HG02642 (cell line): Measurements from ENCODE around the gene COL6A3.
"Not testable (repeated sequence)": the region's sequence is repeated elsewhere in the genome, so short reads cannot be mapped to it uniquely, and the experiment has no call there.

Experiments used
- ATAC-seq: cut with Tn5 transposase; IDR thresholded peaks from one replicate; pipeline ENCODE4 v1.9.1; 2021; ENCODE audit warnings: mild to moderate bottlenecking; ENCODE audit not compliant: unreplicated experiment, poor library complexity

COL6A3 gene

DNA sequence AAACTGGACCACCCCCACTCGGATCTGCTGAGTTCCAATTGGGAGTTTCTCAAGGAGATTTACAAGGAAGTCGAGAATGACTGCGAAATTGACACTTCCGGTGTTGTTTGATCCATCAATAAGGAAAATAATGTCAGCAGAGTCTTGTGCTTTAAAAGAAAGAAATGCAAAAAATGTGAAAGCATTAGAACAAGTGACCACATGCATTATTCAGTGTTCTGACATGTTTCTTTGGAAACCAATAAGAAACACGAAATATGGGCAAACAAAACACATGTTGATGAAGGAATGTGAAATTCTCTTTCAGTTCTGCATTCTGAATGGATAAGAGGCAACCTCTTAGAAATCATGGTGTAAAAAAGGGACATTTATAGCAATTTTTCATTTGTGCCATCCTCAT, 25.9 kb downstream of the COL6A3 start:
- no peak for ATAC-seq

- no peak for ATAC-seq
Measured at GRCh38 chr2:237384672-237385020, 29.3 kb downstream of the COL6A3 start.

DNA sequence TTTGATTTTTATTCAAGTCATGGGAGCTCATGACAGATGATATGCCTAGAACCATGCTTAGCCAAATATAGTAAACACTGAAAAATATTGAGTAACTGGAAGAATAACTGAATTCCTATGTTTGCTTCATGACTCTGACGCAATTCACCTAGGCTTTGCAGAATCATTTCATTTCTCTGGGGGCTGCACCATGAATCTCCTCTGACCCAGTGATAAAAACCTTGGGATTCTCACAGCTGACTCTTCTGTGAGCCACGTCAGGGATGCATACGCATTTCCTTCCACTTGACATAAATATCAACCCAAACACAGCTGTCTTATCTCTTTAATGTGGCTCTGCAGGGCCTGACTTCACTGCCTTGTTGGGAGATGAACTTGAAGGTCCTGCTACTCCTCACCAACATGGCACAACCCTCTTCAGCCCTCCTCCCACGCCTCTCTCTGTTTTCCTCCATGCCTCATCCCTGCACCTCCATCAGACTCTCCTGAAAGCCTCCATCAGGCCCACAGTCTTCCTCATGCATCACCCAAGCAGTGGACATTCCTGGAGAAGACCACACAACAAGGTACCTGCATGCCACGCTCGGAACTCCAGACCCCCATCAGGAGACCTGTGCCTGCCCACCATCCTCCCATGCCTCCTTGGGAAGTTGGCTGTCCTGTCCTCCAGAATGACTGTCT, 29.8 kb downstream of the COL6A3 start:
- ATAC-seq: no peak

DNA sequence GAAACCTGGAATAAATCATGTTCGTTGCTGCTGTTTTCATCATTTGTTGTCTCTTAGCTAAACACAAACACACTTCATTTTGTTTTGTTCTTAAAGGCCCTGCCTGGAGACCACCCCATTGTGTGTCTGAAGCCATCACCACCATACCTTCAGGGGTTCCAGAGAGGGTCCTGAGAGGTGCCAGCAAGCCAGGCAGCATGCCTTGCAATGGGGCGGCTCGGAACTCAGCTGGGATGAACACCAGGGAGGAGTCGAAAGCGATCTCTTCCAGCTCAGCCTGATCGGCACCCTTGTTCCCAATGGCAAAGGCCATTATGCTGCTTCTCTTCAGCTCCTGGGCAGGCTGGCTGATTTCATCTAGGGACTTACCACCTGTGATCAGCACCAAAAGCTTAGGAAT, 33.2 kb downstream of the COL6A3 start:
- ATAC-seq: no peak

DNA sequence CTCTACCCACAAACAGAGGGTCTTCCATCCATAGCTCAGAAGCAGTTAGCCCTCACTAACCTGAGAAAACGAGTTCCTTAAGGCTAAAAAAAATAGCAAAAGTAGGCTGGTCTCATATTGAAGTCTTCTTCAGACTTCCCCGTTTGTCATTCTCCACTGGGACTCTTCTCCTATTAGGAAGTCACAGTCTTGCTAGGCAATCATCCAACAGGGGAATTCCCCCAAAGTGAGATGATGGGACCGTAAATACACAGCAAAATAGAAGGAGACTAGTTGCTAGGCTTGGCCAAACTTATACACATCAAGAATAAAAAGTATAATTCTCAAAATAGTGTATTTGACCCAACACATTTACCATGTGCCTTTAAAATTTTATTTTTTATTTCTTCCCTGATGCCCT, 34.3 kb downstream of the COL6A3 start:
- no peak for ATAC-seq

GRCh38 chr2:237378650-237379049, 35.3 kb downstream of the COL6A3 start:
- ATAC-seq: no peak

- no peak for ATAC-seq
Measured at GRCh38 chr2:237374284-237375060, 39.5 kb downstream of the COL6A3 start.

GRCh38 chr2:237371856-237372255, 42.1 kb downstream of the COL6A3 start:
- ATAC-seq: no peak

DNA sequence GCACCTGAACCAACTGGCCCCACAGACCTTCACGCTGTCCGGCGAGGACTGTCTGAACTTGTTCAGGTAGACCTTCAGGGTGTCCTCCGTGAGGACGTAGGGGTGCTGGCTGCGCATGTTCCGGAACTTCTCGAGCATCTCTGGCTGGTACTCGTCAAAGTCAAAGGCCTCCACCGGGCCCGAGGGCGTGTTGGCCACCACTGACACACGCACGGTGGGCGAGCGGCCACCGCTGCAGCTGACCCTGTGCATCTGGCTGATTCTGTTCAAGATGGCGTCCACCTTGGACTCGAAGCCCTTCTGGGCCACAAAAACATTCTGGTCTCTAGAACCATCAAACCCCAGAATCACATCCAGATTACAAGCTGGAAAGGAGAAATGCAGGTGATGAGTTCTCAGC, 48.3 kb downstream of the COL6A3 start:
- no peak for ATAC-seq

GRCh38 chr2:237364655-237365054, 49.3 kb downstream of the COL6A3 start:
- no peak for ATAC-seq

GRCh38 chr2:237361194-237362004, 52.6 kb downstream of the COL6A3 start:
- no peak for ATAC-seq

DNA sequence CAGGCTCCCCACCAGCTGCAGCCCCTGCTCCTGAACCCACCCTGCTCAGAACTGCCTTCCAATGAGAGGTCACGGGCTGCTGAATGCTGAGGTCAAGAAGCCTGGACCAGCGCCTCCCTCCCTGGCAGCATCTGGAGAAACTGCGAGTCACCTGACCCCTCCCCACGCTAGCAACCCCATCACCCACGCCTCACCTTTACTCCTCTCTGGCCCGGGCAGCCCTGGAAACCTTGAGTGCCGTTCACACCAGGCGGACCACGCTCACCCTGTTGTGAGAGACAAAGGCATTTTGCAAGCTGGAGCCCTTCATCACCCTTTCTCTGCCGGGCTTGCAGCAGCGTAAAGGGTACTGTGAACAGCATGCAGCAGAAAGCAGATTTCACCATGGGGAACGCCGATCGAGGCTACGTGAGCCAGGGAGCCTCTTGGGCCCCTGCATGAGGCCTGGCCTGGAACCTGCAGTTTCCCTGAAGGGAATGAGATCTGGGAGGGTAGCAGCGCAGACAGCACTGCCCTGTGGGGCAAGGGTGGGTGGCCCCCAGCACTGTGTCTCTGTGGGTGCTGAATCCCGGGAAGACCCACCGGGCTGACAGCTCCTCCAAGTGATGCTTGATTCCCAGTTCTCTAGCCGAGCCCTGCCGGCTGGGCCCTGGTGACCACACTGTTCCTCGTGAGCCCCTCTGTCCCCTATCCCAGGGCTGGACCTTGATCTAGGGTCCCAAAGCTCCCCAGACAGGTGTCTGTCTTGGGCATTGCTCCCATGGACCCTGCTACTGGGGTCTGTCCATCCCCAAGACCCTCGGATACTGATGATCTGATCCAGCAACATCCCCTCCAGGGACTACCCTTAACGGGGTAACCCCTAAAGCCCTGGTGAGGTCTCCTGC, 53.8 kb downstream of the COL6A3 start:
- ATAC-seq: no peak

GRCh38 chr2:237359518-237359840, 54.5 kb downstream of the COL6A3 start:
- ATAC-seq: no peak

DNA sequence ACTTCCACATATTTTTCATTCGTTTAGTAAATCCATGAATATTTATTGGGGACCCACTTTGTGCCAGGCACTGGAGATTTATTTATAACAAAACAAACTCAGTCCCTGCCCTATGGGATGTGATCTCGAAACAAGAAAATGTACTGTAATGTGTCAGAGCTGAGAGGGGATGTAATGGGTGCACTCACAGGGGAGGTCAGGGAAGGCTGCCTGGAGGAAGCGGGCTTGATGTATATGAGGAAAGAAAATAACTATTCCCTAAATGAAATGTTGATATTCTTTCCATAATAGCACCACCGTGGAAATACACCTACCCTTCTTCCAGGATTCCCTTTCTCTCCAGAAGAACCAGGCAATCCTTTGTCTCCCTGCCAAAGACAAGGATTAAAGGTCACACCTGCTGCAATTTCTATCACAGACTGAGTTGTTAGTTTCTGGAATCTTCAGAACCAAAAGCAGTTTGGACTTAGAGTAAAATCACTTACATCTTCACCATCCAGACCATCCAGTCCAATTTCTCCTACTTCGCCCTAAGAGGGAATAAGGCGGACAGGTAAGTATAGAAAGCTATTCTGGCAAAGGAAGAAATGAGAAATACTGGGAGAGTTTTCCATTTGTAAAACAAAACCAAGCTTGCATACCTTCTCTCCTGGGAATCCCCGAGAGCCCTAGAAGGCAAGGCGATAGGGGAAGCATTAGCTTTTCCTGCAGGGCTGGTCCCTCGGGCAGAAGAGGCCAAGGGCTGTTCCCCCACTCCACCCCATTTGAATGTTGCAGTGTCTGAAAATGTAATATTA, 55.0 kb downstream of the COL6A3 start:
- no peak for ATAC-seq

GRCh38 chr2:237355701-237356100, 58.3 kb downstream of the COL6A3 start:
- no peak for ATAC-seq

- no peak for ATAC-seq
Measured at GRCh38 chr2:237354892-237355291, 59.1 kb downstream of the COL6A3 start.

DNA sequence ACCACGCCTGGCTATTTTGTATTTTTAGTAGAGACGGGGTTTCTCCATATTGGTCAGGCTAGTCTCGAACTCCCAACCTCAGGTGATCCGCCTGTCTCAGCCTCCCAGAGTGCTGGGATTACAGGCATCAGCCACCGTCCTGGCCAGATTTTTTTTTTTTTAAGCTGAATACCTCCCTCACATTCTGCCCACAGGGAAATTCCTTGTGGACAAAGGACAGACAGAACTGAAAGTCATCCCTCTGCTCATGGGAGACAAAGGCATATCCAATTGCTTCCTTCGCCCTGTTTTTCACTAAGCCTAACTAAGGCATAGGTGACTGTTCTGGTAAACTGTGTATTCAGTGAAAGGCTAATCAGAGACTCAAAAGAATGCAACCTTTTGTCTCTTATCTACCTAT, 59.8 kb downstream of the COL6A3 start:
- ATAC-seq: not testable (repeated sequence)

DNA sequence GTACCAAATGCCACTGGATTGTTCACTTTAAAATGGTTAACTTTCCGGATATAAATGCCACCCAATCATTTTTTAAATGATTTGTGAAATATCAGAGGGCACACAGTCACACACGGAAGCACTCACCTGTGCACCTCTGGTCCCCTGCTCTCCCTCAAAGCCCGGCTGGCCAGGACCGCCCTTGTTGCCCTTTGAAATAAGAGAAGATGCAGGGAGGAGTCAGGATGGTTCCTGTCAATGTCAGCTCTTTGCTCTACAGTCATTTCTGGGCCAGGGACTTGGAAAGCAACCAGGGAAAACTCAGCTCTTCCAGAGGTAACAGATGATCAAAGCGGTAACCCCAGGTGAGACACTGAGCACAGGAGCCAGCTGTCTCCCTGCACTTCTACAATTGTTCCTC, 60.7 kb downstream of the COL6A3 start:
- no peak for ATAC-seq

DNA sequence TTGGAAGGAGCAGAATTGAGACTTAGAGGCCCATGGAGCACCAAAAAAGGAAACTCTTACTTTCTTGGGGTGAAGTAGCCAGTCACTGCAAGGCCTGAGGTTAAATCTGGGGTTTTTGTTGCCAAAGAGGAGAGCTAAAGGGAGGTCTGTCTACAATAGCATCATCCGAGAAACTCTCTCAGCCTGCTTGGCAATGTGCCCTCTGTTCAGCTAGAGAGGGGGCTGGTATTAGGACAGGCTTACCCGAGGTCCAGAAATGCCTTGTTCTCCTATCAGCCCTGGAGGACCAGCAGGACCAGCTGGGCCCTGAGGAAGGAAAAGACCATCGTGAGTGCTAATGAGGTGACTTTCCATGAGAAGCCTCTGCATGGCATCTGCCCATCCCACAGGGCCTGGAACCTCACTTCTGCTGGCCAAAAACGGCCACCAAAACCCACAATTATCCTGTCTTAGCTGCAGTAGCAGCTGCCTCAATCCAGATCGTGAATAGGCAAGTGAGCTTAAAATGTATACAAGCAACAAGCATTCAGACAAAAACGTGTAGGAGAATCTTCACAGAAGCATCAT, 61.6 kb downstream of the COL6A3 start:
- no peak for ATAC-seq
